Esophagus muscularis mucosa (tissue), 4 donors: ENCODE results near the gene NUDT16L1.

ENCODE experiments used
- EP300 ChIP-seq: sonication (generic); formaldehyde crosslinking; IDR thresholded peaks from one replicate; pipeline ENCODE4 v1.6.1; 2017; ENCODE audit warnings: antibody characterized with exemption
- POLR2A ChIP-seq: fragments of 450-650 bp; IDR thresholded peaks from one replicate; pipeline ENCODE4 v1.6.1; 2017; ENCODE audit warnings: antibody characterized with exemption, moderate library complexity, mild to moderate bottlenecking, low read depth
- POLR2AphosphoS5 ChIP-seq, 2 donors: sonication (generic); formaldehyde crosslinking; IDR thresholded peaks; one replicate each; pipeline ENCODE4 v1.6.1; 2017; ENCODE audit warnings: antibody characterized with exemption in 2 of 2
- TF ChIP-seq, protein P1 (sequence below), 3 experiments: fragments of 200-600 bp in 2 of 3; fragments of 450-650 bp in 1 of 3; sonication (generic) in 2 of 3; IDR thresholded peaks; one replicate each; pipeline ENCODE4 v1.5.1; 2017 to 2019; ENCODE audit warnings: antibody characterized with exemption in 3 of 3, mild to moderate bottlenecking in 2 of 3, moderate library complexity in 1 of 3

DNA sequence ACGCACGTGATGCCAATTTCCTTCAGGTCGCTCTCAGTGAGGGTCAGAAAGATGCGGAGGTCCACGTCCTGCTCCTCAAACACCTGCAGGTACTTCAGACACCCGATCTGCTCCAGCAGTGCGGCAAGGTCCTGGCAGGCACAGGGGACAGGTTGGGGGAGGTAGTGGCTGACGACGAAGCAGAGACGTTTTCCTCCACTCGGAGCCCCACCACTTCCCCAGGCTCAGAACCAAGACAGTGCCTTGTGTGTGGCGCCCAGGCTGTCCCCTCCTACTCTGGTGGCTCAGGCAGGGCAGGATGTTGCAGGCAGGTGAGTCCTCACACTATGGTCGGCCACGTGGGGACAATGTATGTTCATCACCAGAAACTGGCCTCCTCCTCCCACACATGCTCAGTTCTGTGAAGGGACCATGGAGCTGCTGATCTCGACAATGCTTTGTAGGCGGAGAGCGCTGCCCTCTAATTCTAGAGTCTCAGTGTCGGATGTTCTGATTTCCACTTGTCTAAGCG, 5.7 kb downstream of the NUDT16L1 start:
- no peak for TF ChIP-seq POLR2A
- TF ChIP-seq, protein P1, sequence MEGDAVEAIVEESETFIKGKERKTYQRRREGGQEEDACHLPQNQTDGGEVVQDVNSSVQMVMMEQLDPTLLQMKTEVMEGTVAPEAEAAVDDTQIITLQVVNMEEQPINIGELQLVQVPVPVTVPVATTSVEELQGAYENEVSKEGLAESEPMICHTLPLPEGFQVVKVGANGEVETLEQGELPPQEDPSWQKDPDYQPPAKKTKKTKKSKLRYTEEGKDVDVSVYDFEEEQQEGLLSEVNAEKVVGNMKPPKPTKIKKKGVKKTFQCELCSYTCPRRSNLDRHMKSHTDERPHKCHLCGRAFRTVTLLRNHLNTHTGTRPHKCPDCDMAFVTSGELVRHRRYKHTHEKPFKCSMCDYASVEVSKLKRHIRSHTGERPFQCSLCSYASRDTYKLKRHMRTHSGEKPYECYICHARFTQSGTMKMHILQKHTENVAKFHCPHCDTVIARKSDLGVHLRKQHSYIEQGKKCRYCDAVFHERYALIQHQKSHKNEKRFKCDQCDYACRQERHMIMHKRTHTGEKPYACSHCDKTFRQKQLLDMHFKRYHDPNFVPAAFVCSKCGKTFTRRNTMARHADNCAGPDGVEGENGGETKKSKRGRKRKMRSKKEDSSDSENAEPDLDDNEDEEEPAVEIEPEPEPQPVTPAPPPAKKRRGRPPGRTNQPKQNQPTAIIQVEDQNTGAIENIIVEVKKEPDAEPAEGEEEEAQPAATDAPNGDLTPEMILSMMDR (IDR thresholded peaks at IDR 0.05): no peak
- TF ChIP-seq EP300: no peak
- no peak for TF ChIP-seq POLR2AphosphoS5 (IDR thresholded peaks at IDR 0.05)
